Stimulated activated CD4-positive, alpha-beta T cell treated with anti-CD3 and anti-CD28 coated beads, Interleukin-1b, Interleukin-23, amount 100 ng/mL, for 1 hour (primary cell): ENCODE measurements around the gene RNF103.
A peak's percentile ranks its signal among the peaks of the same experiment; 100 is the strongest.
"Not testable (repeated sequence)": the region's sequence is repeated elsewhere in the genome, so short reads cannot be mapped to it uniquely, and the experiment has no call there.

Experiments
- DNase-seq, 2 donors: peaks; one replicate each; pipeline ENCODE4 v3.0.0-alpha.2; 2020; ENCODE audit warnings: low read depth in 2 of 2

Gene RNF103

DNA sequence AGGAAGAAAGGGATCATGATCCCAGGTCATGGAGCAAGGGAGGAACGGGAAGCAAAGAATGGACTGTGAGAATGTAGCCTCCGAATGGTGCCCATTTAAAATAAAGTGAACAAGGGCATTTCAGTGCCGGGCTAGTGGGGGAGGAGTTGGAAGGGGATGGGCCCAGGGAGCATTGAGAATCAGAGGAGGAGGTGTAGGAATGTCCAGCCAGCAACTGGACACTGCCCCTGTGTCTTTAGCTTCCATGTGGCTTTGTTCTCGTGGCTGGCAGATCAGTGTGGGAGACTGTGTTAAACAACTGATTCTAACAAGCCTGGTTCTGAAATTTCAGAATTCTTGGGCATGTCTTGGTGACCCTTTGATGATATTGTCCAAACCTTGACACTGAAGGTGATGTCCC is 1.4 kb upstream of the RNF103 start:
- DNase-seq: no peak

DNA sequence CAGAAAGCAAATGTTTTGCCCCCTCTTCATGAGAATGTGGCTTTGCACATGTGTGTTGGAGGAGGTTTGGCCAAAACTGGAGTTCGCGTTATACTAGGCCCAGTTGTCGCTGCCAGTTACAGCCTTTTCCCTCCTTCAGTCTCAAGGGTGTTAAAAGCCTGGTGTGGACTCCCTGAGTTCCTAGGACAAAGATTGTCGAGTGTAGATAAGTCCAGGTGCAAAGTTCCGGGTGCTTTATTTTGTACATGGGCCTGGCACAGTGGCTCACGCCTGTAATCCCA is 542 bp upstream of the RNF103 start:
- no peak for DNase-seq

DNA sequence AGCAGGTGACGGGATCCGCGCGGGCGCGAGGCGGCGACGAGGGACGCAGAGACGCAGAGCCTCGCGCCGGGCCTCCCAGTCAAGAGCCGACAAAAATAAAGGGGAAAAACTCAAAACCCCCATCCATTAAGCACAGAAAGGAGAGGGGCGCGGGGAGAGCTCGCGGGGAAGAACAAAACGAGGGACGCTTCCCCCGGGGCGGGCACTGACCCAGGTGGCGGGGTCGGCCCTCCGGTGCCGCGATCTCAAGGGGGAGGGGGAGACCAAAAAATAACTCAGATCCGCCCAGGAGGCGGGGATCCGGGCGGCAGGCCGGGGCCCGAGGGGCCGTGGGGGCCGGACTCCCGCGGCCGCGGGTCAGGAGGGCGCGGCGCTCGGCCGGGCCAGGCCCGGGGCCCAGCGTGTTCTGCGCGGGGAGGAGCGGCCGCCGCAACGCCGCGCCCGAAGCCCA is 597 bp downstream of the RNF103 start:
- peak; percentile 1 to 27 for DNase-seq

DNA sequence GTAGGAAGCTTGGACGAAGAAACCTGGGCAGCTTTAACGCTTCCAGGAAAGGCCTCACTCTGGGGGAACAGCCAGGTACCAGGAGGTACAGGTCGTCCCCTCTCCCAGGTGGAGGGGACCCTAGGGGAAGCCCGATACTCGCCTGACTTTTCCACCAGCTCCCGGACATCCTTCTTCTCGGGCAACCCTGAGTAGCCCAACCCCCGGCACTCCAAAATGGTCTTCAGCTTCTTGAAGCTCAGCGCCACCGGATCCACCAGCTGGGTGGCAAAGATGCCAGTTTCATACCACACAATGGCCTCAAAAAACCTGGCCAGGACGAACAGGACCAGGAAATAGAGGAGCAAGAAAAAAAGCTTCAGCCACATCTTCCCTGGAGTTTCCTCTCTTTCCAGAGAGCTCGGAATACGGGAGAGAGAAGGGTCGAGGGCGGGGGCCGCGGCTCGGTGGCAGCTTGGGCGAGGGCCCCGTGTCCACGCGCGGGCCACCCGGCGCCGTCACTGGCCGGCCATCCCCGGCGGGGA is 1.1 kb downstream of the RNF103 start:
- no peak for DNase-seq

DNA sequence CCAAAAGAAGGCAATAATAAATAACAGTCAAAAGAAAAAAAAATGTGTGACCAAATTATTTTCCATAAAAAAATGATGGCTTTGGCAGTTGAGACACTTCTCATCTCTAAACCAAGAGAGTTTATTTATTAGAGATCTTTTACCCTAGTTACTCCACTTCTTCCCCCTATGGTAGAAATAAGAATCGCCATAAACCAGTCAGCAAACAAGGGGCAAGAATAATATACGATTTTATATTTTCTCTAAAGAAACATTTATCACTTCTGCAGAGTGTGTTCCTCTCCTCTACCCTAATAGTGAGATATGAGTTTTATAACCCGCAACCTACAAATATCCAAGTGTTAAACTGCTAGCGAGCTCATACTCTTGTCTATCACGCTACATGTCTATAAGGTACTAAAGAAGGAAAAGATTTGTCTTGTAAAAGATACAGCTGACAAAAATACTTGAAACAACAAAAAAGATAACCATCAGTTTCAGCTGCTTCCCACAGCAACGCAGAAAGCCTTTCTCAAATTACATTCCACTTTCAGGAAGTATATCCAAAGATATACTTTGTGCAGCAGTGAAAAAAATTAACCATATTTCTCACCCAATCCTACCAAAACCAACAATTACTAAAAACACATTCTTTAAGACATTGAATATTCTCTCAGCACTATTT is 2.3 kb downstream of the RNF103 start:
- DNase-seq: no peak

DNA sequence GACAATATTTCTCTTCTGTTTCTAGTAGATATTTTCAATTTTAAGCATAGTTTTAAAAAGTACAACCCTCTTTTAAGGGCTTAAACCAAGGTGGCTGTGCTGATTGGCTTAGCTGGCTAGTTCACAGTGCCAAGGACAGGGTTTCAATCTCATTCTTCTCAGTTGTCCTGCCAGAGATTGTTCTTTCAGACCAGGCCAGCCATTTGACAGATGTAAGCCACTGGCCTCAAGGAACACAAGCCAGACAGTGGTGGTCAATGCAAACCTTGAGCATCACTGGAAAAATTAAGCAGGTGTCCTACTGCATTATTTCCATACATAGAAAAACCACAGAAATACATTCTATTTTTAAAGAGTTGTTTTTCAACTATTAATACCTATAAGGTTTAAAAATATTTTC is 5.9 kb downstream of the RNF103 start:
- DNase-seq: no peak

DNA sequence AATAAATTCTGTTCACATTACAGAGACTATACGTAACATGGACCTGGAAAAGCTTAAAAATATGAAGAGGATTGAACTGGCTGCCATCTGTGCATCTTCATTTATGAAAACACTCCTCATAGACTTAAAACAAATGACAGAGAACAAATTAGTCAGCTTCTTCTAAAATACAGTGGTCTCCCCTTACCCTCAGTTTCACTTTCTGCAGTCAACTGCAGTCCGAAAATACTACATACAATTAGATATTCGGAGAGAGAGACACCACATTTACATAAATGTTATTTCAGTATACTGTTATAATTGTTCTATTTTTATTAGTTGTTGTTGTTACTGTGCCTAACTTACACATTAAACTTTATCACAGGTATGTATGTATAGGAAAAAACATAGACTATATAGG is 6.5 kb downstream of the RNF103 start:
- no peak for DNase-seq

DNA sequence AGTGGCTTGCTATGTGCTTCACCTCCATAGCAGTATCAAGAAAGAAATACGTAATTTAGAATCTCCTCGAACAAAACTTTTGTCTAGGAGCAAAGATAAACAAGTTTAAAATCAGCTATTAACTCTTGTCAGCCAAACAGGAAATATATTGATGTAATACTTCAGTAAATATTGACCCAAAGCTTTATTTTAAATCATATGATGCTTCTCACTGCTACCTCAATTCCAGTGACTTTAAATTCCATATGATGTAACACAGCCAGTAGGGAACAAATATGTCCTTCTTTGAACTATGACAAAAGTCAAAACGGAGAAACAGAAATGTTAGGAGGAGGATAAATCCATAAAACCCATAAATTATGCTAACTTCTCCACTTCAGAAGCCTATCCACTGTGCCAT is 7.2 kb downstream of the RNF103 start:
- DNase-seq: no peak

DNA sequence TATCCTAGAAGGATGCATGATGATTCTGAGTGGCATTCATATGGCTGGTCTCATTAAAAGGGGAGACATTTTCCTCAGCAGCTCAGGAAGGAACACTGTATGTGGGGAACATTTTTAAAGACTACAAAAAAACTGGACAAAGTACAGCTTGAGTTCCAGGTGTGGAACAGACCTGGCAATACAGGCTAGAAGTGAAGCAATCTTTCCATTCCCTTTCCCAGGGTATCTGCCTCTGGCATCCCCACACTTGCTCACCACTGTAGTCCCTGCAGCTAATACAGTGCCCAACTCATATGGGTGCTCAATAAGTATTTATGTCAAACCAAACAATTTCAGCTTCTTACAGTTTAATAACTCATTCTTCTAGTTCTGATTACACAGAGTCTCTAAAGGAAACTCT is 8.1 kb downstream of the RNF103 start:
- no peak for DNase-seq

DNA sequence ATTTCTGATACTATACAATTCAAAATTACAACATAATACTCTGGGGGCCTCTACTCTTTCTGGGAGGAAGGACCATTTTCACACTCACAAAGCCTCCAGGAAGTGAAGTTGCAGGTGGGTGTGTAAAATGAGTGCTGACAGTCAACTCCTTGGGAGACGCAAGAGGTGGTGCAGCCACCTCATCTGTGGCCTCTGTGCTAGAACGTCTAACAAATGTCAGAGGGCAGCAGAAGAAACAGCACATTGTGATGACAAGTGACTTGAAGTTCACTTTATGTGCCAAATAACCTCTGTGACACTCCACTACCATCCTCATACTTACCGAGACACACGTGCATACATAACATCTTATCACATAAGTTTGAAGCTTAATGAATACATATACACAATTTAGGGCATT is 10.2 kb downstream of the RNF103 start:
- DNase-seq: no peak

DNA sequence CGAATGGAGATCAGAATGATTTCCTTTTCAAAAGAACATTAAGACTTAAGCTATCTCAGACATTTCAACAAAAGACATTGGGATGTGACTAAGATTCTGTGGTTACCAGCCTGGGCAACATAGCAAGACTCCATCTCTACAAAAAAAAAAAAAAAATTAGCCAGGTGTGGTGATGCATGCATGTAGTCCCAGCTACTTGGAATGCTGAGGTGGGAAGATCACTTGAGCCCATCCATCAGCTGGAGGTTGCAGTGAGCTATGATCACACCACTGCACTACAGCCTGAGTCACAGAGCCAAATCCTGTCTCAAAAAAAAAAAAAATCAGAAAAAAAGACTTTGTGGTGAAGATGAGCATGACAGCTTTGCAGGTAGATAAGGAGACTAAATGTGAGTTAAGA is 12.8 kb downstream of the RNF103 start:
- DNase-seq: no peak

DNA sequence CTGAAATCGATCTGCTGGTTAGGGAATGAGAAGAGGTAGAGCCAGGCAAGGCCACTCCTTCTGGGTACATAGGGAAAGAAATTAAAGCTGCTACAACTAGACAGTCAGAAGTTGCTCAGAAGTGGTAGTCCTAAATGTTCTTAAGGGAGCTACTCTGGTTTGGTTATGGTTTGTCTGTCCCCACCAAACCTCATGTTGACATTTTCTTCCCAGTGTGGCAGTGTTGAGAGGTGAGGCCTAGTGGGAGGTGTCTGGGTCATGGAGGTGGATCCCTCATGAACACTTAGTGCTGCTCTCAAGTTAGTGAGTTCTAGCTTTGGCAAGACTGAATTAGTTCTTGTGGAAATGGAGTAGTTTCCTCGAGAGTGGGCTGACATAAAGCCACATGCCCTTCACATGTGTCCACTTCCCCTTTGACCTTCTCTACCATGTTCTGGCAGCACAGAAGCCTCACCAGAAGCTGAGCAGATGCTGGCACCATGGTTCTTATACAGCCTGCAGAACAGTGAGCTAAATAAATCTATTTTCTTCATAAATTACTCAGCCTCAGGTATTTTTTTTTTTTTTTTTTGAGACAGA is 14.7 kb downstream of the RNF103 start:
- DNase-seq: no peak

DNA sequence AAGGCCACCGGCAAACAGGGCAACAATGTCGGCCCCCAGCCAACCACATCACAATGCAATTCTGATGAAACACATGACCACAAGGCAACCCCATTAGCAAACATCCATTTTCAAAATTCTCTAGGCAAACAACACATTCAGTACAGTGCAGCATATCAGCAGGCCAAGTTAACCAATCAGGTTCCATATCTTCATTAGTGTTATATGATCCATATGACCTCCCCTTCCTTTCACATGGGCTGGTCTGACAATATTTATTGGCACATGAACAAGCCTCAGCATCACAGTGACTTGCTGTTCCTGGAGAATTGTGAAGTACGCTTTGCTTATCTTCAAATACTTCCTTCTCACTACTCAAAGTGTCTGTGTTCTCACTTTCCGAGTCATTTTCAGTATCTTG is 19.8 kb downstream of the RNF103 start:
- DNase-seq: no peak

DNA sequence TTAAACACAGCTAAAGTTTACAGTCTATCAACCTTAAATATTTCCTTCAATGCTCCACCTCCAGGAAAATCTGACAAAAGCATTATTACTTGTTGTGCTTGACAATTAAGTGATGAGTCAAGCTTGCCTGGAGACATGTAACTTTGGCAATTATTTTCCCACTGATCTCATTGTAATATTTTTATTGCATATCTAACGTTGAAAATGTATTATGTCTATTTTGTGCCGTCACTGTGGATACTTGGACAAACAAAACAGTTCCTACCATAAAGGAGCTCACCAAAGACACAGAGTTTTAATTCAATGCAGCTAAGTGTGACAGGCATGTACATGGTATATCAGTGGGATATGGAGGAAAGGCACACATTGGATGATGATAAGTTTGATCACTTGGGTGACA is 24.7 kb downstream of the RNF103 start:
- DNase-seq: no peak

DNA sequence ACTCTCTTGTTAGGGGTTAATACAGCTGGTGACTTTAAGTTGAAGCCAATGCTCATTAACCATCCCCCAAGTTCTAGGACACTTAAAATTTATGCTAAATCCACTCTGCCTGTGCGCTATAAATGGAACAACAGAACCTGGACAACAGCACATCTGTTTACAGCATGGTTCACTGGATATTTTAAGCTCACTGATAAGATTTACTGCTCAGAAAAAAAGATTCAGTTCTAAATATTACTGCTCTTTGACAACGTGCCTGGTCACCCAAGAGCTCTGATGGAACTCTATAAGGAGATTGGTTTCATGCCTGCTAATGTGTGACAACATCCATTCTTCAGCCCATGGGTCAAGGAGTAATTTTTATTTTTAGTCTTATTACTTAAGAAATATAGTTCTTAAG is 27.5 kb downstream of the RNF103 start:
- DNase-seq: no peak

DNA sequence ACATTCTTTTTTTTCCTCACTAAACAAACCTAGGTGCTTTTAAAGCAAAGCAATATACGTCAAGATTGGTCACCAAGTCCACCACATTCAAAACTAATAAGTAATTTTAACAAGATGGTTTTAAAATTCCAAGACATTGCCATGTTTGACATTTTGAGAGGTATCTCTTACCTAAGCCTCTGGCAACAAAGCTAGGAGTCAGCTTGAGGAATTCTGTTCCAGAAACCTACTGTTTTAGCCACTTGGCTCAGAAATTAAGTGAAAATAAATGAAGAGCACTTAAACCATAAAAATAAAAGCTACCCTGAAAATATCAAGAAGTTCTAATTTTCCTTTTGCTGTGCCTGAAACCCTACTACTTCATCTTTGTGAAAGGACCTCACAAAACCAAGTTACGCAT is 30.4 kb downstream of the RNF103 start:
- no peak for DNase-seq

DNA sequence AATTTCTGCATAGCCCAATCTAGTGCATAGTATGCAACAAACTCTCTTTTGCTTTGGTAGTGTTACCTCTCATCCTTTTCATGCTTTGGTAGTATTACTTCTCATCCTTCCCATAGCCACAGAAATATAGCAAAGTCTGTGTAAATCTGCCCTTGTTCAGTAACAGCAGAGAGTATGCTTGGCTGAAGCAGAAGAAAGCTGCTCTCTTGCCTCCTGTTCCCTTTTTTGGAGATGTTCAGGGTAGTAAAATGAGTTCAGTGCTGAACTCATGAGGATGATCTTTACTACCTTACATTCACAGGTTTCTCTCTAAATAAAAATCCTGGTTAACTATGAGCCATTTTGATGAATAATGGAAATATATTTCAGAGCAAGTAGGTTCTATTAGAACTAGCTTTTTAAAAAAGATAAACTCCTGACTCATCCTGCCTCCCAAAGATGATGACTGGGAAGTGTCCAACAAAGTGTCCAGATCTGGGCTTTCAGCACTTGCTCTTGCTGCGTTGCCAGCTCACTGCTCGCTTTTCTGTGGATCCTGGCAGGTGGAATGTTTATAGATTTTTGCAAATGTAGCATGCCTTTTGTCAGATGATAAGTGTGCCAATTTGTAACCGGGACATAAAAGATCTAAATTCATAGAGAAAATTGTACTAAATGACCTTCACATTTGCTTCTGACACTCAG is 31.0 kb downstream of the RNF103 start:
- DNase-seq: no peak

DNA sequence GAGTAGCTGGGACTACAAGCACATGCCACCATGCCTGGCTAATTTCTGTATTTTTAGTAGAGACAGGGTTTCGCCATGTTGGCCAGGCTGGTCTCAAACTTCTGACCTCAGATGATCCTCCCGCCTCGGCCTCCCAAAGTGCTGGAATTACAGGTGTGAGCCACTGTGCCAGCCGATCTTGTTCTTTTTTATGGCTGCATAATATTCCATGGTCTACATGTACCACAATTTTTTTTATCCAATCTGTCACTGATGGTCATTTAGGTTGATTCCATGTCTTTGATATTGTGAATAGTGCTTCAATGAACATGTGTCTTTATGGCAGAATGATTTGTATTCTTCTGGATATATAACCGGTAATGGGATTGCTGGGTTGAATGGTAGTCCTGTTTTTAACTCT is 34.0 kb downstream of the RNF103 start:
- DNase-seq: not testable (repeated sequence)

DNA sequence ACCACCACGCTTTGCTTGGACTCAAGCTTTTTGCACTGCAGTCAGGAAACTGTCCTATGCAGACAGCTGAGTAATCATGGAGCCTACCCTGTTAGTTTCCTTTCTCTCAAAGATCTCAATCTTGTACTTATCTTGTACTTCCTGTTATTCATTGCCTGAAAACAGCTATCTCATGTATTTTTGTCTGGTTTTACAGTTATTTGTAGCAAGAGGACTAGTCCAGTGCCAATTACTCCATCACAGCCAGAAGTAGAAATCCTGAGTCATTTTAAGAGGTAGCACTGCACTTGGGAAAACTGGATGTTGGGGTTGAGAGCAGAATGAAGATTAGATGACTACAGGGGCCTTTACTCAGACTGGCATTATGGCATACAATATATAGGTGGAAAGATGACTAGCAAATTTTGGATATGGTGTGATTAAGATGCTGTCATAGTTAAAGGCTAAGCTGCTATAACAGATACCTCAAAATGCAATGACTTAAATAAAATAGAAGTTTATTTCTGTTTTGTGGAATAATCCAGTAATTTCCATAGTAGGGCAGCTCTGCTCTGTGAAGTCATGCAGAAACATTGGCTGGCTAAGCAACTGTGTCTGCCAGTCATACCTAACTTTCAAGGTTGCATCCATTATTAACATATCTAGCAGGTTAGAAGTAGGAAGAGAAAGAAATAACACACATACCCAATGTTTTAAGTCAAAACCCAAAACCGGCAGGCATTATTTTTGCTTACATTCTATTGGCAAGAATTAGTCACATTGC is 39.3 kb downstream of the RNF103 start:
- no peak for DNase-seq

DNA sequence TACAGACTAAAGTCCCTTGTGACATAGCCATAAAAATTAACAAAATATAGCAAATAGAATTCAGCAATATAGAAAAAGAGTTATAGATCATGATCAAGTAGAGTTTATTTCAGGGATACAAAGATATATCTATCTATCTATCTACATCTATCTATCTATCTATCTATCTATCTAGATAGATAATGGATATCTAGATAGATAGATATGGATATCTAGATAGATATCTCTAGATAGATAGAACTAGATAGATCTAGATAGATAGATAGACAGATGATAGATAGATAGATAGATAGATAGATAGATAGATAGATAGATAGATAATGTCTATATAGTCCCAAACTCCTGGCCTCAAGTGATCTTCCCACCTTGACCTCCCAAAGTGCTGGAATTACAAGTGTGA is 43.1 kb downstream of the RNF103 start:
- no peak for DNase-seq

DNA sequence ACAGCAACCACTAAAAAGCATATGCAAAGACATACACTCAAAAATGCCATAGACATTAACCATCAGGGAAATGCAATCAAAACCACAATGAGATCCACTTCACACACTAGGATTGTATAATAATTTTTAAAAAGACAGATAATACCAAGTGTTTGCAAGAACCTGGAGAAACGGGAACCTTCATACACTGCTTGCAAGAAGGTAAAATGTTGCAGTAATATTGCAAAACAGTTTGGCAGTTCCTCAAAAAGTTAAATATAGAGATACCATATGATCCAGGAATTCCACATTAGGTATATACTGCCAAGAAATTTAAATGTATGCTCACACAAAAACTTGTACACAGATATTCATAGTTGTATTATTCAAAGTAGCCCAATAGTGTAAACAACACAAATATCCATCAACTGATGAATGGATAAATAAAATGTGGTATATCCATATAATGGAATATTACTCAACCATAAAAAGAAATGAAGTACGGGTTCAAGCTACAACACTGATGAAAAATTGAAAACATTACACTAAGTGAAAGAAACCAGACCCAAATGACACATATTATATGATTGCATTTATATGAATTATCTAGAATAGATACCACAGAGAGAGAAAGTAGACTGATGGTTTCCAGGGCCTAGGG is 45.7 kb downstream of the RNF103 start:
- DNase-seq: no peak

DNA sequence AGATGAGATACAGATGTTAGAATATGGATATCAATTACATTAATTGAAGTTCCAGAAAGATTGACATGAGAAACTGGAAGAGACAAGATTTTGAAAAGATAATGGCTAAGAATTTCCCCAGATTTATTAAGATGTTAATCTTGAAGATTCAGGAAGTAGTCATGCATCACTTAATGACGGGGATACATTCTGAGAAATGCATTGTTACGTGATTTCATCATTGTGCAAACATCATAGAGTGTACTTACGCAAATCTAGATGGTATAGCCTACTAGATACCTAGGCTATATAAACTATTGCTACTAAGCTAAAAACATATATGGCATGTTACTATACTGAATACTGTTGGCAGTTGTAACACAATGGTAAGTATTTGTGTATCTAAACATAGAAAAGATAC is 53.6 kb downstream of the RNF103 start:
- no peak for DNase-seq
